KBM-7 (cell line): ENCODE measurements around the gene ELOVL5.

Experiments used
- DNase-seq: peaks from one replicate; pipeline ENCODE4 v3.0.0-alpha.2; 2015
- in situ Hi-C: fragments of 300-500 bp; cut with MboI; formaldehyde crosslinking; loops from 2 replicates; pipeline ENCODE4 v1.14.3; 2020; ENCODE audit warnings: low sequenced_read_pairs, low pct_unique_long_range_greater_than_20kb, mixed read lengths

Gene ELOVL5

DNA sequence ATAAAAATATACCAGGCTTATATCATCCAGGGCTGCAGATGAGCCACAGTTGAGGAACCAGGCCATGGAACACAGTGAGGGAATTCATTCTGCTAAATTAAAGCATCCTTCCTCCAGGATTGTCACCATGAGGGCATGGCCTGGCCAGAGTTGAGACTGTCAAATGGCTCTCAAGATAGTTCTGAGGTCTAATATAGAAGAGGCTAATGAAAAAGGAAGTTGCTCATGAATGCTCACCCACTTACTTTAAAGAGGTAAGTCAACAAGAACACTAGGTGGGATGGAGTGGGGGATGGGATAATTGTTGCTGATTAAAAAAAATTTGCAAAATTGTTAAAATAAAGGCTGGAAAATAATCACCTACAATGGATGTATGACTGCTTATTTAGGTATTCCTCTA is 128.1 kb downstream of the ELOVL5 start:
- in situ Hi-C loops = no loop called here
- no peak for DNase-seq
